Activated T-helper 2 cell treated with anti-CD3 and anti-CD28 coated beads, Interferon-gamma antibody, Interleukin-2, Interleukin-4, amounts not matched to agents 10 μg/mL and 5 μg/mL and 100 μg/mL, durations not matched to agents 14 hours and 24 hours and 36 hours (primary cell): Measurements from ENCODE around the gene KLK13. TPM values are rescaled to one million over a fixed set of nuclear protein-coding genes. Genes with fewer than 3 reads are reported as not detected.

Experiments used
- DNase-seq: peaks from one replicate; pipeline ENCODE4 v3.0.0; 2021; ENCODE audit warnings: low spot score
- H3K27ac Mint-ChIP-seq: one replicate; pipeline ENCODE4 v1.8.0; 2021; ENCODE audit warnings: mixed read lengths
- H3K27me3 Mint-ChIP-seq: one replicate; pipeline ENCODE4 v1.8.0; 2021; ENCODE audit warnings: low read depth, mixed read lengths
- H3K36me3 Mint-ChIP-seq: one replicate; pipeline ENCODE4 v1.8.0; 2021; ENCODE audit warnings: low read depth, mixed read lengths
- H3K4me1 Mint-ChIP-seq: one replicate; pipeline ENCODE4 v1.8.0; 2021; ENCODE audit warnings: low read depth, mixed read lengths
- H3K4me3 Mint-ChIP-seq: one replicate; pipeline ENCODE4 v1.8.0; 2021; ENCODE audit warnings: low read depth, mild to moderate bottlenecking, moderate library complexity, mixed read lengths
- H3K9me3 Mint-ChIP-seq: one replicate; pipeline ENCODE4 v1.8.0; 2021; ENCODE audit warnings: mixed read lengths
- intact Hi-C: fragments of 100-400 bp; cut with micrococcal nuclease; formaldehyde crosslinking; loops from one replicate; pipeline ENCODE4 v1.15.1; 2023
- total RNA-seq: library from RNA; stranded (reverse); gene quantifications from 2 replicates; pipeline ENCODE4 v1.2.3, GENCODE V29; 2022

KLK13 gene
- total RNA-seq, 1 donor from 2014 or later = not detected

DNA sequence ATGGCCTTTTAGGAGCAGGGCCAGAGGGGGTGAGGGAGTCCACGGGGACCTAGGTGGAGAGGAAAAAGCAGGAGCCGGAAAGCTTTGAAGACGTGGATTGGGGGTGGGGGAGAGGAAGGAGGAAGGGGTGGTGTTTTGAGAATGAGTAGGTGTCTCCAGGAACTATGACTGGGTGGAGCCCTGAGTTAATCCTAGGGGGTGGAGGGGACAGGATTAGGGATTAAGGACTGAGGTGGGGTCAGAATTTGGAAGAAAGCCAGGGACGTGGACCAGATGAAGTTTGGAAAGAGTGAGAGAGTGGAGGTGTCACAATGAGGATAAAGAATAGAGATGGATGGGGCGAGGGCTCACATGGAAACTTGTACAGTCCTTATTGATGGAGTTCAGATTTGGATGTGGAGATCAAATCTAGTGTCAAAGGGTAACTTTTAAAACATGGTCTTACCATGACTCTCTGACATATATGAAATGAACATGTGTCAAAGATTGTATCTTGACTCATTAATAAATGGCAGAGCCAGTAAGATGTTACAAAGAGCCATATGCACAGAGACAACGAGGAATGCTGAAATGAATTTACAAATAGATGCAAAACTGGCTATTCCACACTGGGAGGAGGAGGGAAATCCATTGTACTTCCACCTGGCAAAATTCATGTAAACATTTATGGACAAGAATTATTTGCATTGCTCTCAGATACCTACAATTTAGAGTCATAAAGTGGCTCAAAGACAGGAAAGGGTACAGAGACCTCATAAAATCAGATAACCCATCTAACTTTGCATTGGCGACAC is 1.7 kb upstream of the KLK13 start:
- no peak overlapping the region for H3K4me3 Mint-ChIP-seq
- no peak for DNase-seq
- no peaks in the 10 kb centered on the region for H3K9me3 Mint-ChIP-seq
- H3K4me1 Mint-ChIP-seq = no peaks in the 10 kb centered on the region
- no peaks in the 10 kb centered on the region for H3K36me3 Mint-ChIP-seq
- intact Hi-C loops = no loop called here
- no peak overlapping the region for H3K27ac Mint-ChIP-seq
- peaks cover 21% of the 10 kb centered on the region for H3K27me3 Mint-ChIP-seq

DNA sequence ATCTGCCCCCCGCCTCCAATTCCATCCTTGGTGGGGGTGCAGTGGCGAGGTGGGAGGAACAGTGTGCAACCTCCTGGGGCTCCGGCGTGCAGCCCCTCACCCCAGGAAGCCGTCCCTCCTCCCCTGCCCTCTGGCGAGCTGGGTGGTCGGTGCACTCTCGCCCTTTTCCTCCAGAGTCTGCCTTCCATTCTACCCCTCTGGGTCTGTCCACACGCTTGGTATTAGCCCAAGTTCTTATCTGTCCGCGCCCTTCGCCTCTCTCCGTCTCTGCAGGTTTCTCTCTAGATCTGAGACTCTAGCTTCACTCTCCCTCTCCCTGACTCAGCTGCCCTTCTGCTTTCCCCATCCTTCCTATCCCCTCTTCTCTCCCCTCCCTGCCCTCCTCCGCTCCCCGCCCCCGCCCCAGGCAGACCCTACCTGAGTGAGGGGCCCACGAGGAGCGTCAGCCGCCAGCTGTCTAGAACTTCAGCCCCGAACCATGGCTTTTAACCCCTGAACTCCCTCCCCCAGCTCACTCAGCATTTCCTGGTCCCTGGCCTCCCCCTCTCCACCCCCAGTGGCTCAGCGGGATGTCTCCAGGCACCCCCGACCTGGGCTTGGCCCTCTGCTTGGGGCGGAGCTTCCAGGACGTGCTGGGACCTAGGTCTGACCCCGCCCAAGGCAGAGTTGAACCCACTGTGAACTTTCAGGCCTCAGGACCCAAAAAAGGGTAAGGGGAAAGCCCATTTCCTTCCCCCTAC is 499 bp upstream of the KLK13 start:
- intact Hi-C loops = no loop called here
- DNase-seq = no peak
- Mint-ChIP-seq H3K4me1 (no peaks in the 10 kb centered on the region), H3K4me3 (no peak overlapping the region), H3K36me3 (no peaks in the 10 kb centered on the region), H3K9me3 (no peaks in the 10 kb centered on the region), H3K27me3 (peaks cover 21% of the 10 kb centered on the region), H3K27ac (no peak overlapping the region)

DNA sequence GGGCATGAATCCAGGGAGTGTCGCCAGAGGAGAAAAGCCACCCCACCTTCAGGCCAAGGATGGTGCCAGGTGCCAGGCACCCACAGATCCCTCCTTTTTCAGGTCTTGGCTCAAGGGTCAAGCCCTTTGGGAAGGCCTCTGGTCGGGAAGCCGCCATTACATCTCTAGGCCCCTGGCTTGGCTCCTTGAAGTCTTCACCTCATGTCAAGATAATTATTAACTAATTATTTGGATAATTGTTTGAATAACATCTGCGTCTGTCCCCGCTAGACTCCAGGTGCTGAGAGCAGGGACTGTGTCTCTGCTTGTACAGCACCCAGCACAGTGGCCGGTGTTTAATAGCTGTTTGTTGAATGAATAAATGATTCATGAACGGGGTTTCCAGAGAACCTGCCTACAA is 1.2 kb downstream of the KLK13 start:
- Mint-ChIP-seq H3K27me3 (peaks cover 23% of the 10 kb centered on the region), H3K9me3 (no peaks in the 10 kb centered on the region)
- DNase-seq = no peak

DNA sequence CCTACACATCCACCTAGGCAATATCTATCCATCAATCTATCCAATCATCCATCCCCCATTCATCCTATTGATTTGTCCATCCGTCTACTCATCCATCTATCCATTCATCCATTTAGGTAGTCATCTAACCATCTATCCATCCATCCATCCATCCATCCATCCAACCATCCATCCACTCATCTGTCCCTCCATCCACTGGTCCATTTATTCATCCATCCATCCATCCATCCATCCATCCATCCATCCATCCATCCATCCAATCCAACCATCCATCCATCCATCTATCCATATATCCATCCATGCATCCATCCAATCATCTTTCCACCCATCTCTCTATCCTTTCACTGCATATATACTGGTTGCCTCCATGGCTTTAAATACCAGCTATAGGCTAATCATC is 3.9 kb downstream of the KLK13 start:
- no peaks in the 10 kb centered on the region for H3K9me3 Mint-ChIP-seq
- no peak overlapping the region for H3K4me3 Mint-ChIP-seq
- intact Hi-C loops = no loop called here
- no peaks in the 10 kb centered on the region for H3K36me3 Mint-ChIP-seq
- no peak for DNase-seq
- no peaks in the 10 kb centered on the region for H3K4me1 Mint-ChIP-seq
- no peak overlapping the region for H3K27ac Mint-ChIP-seq
- H3K27me3 Mint-ChIP-seq = peaks cover 21% of the 10 kb centered on the region

More for the DNA sequence above, 1.2 kb downstream of the KLK13 start:
- Mint-ChIP-seq H3K4me3 (no peak overlapping the region), H3K36me3 (no peaks in the 10 kb centered on the region), H3K27ac (no peak overlapping the region), H3K4me1 (no peaks in the 10 kb centered on the region)
- intact Hi-C loops = no loop called here

DNA sequence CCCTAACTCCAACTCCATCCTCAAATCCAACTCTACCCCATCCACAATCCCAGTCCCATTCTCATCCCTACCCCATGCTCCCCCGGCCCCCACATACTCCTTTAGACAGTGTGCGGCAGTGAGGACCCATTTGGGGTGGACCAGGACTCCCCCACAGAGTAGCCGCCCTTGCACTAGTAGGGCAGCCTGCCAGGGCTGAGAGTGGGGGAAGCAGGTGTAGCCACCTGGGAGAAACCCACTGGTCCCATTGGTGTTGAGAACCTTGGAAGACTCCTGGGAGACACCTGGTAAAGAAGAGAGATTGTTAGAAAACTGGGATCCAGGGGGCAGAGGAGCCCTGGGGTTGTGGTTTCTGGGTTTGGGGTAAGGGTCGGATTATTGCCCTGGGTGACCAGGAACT is 4.6 kb downstream of the KLK13 start:
- Mint-ChIP-seq H3K4me3 (no peak overlapping the region), H3K27me3 (peaks cover 21% of the 10 kb centered on the region), H3K36me3 (no peaks in the 10 kb centered on the region)

DNA sequence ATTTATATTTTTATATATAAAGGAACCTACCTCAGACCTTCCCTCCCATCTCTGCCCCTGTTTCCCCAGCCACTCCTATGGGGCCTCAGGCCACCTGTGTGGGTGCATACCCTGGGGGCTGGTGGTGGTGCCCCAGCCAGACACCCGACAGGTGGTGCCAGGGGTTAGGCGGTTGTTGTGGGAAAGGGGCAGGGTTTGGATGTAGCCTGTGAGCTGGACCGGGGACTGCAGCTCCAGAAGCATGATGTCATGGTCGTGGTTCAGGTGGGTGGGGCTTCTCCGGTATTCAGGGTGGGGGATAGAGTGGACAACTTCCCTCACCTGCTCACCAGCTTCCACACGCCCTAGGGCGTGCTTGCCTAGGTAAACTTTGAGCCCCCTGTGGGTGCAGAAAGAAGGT is 5.2 kb downstream of the KLK13 start:
- Mint-ChIP-seq H3K27ac (no peak overlapping the region), H3K27me3 (peaks cover 21% of the 10 kb centered on the region), H3K4me3 (no peak overlapping the region), H3K9me3 (no peaks in the 10 kb centered on the region), H3K4me1 (no peaks in the 10 kb centered on the region), H3K36me3 (no peaks in the 10 kb centered on the region)
- intact Hi-C loops = no loop called here
- DNase-seq = no peak

More for the DNA sequence above, 4.6 kb downstream of the KLK13 start:
- no peaks in the 10 kb centered on the region for H3K9me3 Mint-ChIP-seq
- intact Hi-C loops = no loop called here
- no peak for DNase-seq
- no peaks in the 10 kb centered on the region for H3K4me1 Mint-ChIP-seq
- no peak overlapping the region for H3K27ac Mint-ChIP-seq

DNA sequence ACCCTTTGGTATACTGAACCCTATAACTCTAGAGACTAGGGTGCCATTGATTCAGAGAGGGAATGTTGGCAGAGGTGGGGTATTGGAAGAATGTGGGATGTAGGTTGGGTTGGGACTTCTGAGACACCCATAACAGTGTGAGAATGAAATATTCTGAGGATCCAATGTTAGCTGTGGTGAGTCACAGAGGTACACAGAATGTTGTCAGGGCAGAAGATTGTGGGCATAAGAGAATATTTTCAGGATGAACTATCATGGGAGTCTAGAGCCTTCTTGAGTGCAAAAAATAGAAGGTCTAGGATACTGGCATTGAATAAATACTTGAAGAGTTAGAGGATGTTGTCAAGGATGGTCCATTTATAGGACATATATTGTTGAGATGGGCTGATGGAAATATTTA is 9.0 kb downstream of the KLK13 start:
- H3K4me3 Mint-ChIP-seq = no peak overlapping the region
- H3K36me3 Mint-ChIP-seq = no peaks in the 10 kb centered on the region
- no peak overlapping the region for H3K27ac Mint-ChIP-seq
- H3K9me3 Mint-ChIP-seq = no peaks in the 10 kb centered on the region
- peaks cover 22% of the 10 kb centered on the region for H3K27me3 Mint-ChIP-seq
- DNase-seq = no peak
- intact Hi-C loops = no loop called here
- H3K4me1 Mint-ChIP-seq = no peaks in the 10 kb centered on the region

DNA sequence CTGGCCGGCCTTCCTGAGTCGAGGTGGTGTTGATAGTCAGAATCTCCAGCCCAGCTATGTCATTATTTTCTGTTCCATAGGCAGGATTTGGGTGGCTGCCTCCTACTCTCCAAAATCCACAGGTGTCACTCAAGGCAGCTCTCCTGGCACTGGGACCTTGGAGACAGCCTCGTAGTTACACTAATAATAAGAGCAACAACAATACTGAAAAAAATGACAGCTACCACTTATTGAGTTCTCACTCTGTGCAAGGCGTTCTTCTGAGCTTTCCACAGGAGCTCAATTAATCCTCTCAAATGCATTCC is 17.9 kb downstream of the KLK13 start:
- H3K9me3 Mint-ChIP-seq = no peaks in the 10 kb centered on the region
- no peaks in the 10 kb centered on the region for H3K4me1 Mint-ChIP-seq
- peaks cover 10% of the 10 kb centered on the region for H3K27me3 Mint-ChIP-seq
- H3K27ac Mint-ChIP-seq = no peak overlapping the region
- no peak overlapping the region for H3K4me3 Mint-ChIP-seq
- intact Hi-C loops = no loop called here
- DNase-seq = no peak
- H3K36me3 Mint-ChIP-seq = no peaks in the 10 kb centered on the region

DNA sequence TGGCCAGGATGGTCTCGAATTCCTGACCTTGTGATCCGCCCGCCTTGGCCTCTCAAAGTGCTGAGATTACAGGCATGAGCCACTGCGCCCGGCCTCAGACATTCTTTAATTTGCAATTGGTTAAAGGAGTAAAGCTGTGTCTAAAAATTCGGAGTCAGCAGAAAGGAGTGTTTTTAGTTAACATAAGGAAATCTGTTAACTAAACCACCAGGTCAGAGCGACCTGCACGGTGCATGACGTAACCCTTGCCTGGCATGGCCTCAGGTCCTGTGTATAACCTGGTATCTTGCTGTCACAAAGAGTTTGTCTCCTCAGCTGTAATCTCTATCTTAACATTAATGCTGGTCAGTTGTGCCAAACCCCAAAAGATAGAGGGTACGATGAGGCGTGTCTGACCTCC is 20.6 kb downstream of the KLK13 start:
- no peaks in the 10 kb centered on the region for H3K36me3 Mint-ChIP-seq
- intact Hi-C loops = no loop called here
- H3K27ac Mint-ChIP-seq = no peak overlapping the region
- H3K4me1 Mint-ChIP-seq = no peaks in the 10 kb centered on the region
- peaks cover 10% of the 10 kb centered on the region for H3K27me3 Mint-ChIP-seq
- no peak for DNase-seq
- no peaks in the 10 kb centered on the region for H3K9me3 Mint-ChIP-seq
- no peak overlapping the region for H3K4me3 Mint-ChIP-seq

DNA sequence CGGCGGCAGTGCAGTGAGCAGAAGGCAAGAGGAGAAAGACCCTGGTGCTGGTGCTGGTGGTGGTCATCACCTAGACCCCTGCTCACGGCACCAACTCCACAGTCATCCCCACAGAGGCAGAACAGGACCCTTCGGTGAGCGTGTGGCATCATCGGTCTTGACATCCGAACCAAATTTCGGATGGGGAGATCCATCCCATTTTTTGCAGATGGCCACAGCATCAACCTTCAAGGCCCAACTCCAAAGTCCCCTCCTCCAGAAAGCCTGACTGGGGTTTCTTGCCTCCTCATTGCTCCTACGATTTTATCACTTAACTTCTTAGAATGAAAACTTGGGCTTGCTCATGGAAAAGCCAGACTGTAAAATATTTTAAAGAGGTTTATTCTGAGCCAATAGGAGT is 21.4 kb downstream of the KLK13 start:
- Mint-ChIP-seq H3K27me3 (peaks cover 10% of the 10 kb centered on the region), H3K36me3 (no peaks in the 10 kb centered on the region), H3K4me3 (no peak overlapping the region), H3K9me3 (no peaks in the 10 kb centered on the region), H3K4me1 (no peaks in the 10 kb centered on the region), H3K27ac (no peak overlapping the region)
- DNase-seq = no peak
- intact Hi-C loops = no loop called here

DNA sequence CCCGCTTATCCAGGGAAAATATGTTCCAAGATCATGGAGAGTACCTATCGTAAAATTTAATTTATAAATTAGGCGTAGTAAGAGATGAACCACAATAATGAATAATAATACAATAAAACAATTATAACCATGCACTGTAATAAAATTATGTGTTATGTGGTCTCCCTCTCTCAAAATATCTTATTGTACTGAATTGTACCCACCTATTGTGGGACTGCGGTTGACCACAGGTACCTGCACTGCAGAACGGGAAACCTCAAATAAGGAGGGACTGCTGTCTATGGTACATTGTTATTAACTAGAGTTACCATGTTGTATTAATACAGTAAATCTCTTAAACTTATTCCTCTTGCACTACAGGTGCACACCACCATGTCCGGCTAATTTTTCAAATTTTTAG is 24.7 kb downstream of the KLK13 start:
- Mint-ChIP-seq H3K9me3 (no peaks in the 10 kb centered on the region), H3K27ac (no peak overlapping the region), H3K4me3 (no peak overlapping the region), H3K4me1 (no peaks in the 10 kb centered on the region), H3K36me3 (no peaks in the 10 kb centered on the region), H3K27me3 (no peaks in the 10 kb centered on the region)
- DNase-seq = no peak
- intact Hi-C loops = no loop called here

DNA sequence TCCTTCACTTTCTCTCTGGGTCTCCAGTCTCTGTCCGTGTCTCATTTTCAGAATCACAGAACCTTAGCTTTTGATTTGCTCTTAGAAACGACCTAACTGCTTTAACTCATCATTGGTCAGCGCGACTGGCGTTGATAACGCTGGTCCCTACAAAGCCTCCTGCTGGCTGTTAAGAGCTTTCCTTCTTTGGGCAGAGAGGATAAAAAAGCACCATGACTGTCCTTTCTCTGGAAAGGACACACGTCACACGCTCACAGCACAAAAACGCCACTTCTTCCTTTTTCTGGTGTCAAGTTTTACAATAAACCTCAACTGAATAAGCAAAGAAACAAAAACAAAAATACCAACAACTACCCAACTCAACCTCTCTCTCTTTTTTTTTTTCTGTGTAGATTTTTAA is 28.4 kb downstream of the KLK13 start:
- intact Hi-C loops = no loop called here
- Mint-ChIP-seq H3K27me3 (peaks cover 2% of the 10 kb centered on the region), H3K4me3 (no peak overlapping the region), H3K27ac (no peak overlapping the region), H3K9me3 (no peaks in the 10 kb centered on the region), H3K4me1 (no peaks in the 10 kb centered on the region), H3K36me3 (no peaks in the 10 kb centered on the region)
- no peak for DNase-seq

DNA sequence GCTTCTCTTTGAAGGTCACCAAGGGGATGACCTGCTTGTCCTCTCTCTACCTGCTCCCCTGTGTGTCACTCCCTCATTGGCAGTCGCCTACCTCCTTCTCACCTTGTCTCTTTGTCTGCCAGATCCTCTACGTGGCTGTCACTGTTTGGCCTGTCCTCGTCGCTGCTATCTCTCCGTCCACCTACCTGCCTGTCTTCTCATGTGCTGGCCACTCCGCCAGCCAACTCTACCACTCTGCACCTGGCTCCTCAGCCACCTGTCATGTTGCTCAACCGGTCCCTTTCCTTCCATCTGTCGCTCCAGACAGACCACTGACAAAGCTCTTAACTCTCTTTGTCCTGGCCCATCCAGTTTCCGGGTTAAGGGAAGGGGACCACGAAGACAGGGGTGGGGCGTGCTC is 30.2 kb downstream of the KLK13 start, which contains the start of gene KLK12:
Gene KLK12, minus strand, starts transcription at position 299 of the 400 bp plus-strand sequence. CDS start 381 bp downstream, outside the sequence.
- intact Hi-C loops = no loop called here
- no peaks in the 10 kb centered on the region for H3K36me3 Mint-ChIP-seq
- H3K27me3 Mint-ChIP-seq = peaks cover 2% of the 10 kb centered on the region

More for the DNA sequence above, 30.2 kb downstream of the KLK13 start, which contains the start of gene KLK12:
- H3K27ac Mint-ChIP-seq = no peak within 1 kb of the TSS
- no peak for DNase-seq
- H3K9me3 Mint-ChIP-seq = no peaks in the 10 kb centered on the region
- H3K4me3 Mint-ChIP-seq = no peak within 1 kb of the TSS
- no peaks in the 10 kb centered on the region for H3K4me1 Mint-ChIP-seq
